Small intestine (tissue), 7 donors: Measurements from ENCODE around the gene NPB. TPM values are rescaled to one million over a fixed set of nuclear protein-coding genes. Genes with fewer than 3 reads are reported as not detected.

Source experiments
- DNase-seq, 2 donors: peaks; one replicate each; pipeline versions ENCODE4 v3.0.0 to v3.0.0-alpha.2; 2013
- FAIRE-seq: peaks from 2 replicates; lab custom pipeline; 2012; peaks lifted over from hg19 to GRCh38; lab: Jason Lieb, UNC
- H3K27ac ChIP-seq, 3 donors: one replicate each; pipeline ENCODE4 v1.5.1; 2013; ENCODE audit warnings: low read length in 2 of 3, mild to moderate bottlenecking in 2 of 3, control low read depth in 1 of 3, inconsistent platforms in 1 of 3, low read depth in 1 of 3, moderate library complexity in 1 of 3
- H3K27me3 ChIP-seq, 3 donors: one replicate each; pipeline ENCODE4 v1.6.1; 2013; ENCODE audit warnings: low read length in 3 of 3, inconsistent platforms in 1 of 3; ENCODE audit not compliant: control insufficient read depth in 3 of 3, insufficient read depth in 3 of 3
- H3K36me3 ChIP-seq, 3 donors: one replicate each; pipeline ENCODE4 v1.6.1; 2013; ENCODE audit warnings: low read length in 3 of 3, inconsistent platforms in 1 of 3, low read depth in 1 of 3, mild to moderate bottlenecking in 1 of 3, moderate library complexity in 1 of 3; ENCODE audit not compliant: control insufficient read depth in 3 of 3, insufficient read depth in 2 of 3
- H3K4me1 ChIP-seq, 3 donors: one replicate each; pipeline ENCODE4 v1.6.1; 2013; ENCODE audit warnings: low read length in 2 of 3, inconsistent platforms in 1 of 3, low read depth in 1 of 3, mild to moderate bottlenecking in 1 of 3, moderate library complexity in 1 of 3; ENCODE audit not compliant: control insufficient read depth in 3 of 3, insufficient read depth in 2 of 3
- H3K4me3 ChIP-seq, 3 donors: one replicate each; pipeline ENCODE4 v1.5.1; 2013; ENCODE audit warnings: low read length in 3 of 3, control low read depth in 1 of 3, inconsistent platforms in 1 of 3, low read depth in 1 of 3, mild to moderate bottlenecking in 1 of 3, moderate library complexity in 1 of 3
- H3K9me3 ChIP-seq, 2 donors: one replicate each; pipeline ENCODE4 v1.6.1; 2013; ENCODE audit warnings: low read depth in 1 of 2, low read length in 1 of 2; ENCODE audit not compliant: control insufficient read depth in 2 of 2, insufficient read depth in 1 of 2
- WGBS, 3 donors: extraction: QIAGEN DNeasy Blood & Tissue Kit; methylation state at CpG; one replicate each; pipeline ENCODE4 v1.1.7; 2013; 5-methylcytosine and 5-hydroxymethylcytosine counted together
- polyA plus RNA-seq, 4 donors: library from polyadenylated mRNA; stranded (reverse) in 3 of 4; unstranded in 1 of 4; fragments of 200-250 nt in 3 of 4; fragments of 120-200 nt in 1 of 4; gene quantifications; one replicate each; pipeline versions ENCODE4 v1.2.1 to v1.2.3, GENCODE V29; 2013
- donor health status: healthy with polysubstance abuse.
- donor health status: control.
- donor health status: control.
- donor health status: Bipolar disorder and iron deficiency.
- donor health status: healthy.

Gene NPB
- polyA plus RNA-seq, 4 donors, result 0.21 to 1.8 (median 0.59) TPM

DNA sequence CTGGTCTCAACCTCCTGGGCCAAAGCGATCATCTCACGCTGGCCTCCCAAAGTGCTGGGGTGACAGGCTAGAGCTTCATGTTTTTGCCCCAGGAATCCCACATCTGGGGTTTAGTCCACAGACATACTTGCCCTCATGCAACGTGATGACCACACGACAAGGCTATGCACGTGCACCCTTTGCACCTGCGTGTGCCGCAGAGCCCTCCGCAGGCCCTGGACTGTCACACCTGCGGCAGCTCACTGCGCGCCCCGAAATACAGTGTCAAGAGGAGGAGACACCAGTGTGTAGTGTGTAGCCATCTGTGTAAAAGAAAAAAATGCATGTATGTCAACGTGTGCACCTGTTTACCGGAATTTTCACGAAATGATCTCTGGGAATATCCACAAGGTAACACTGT is 48.5 kb downstream of the NPB start:
- H3K36me3 ChIP-seq, result peaks cover 0 to 4% (median 0%) of the 10 kb centered on the region in 3 donors
- no peaks in the 10 kb centered on the region for H3K9me3 ChIP-seq
- no peaks in the 10 kb centered on the region for H3K4me1 ChIP-seq
- no peak for FAIRE-seq
- H3K27ac ChIP-seq, result no peak overlapping the region
- DNase-seq, result no peak
- WGBS, 3 donors, result 85 to 86% (median 85%) methylated on average over 15 of the region's 15 CpGs
- no peak overlapping the region for H3K4me3 ChIP-seq
- H3K27me3 ChIP-seq, result no peaks in the 10 kb centered on the region

- no peaks in the 10 kb centered on the region for H3K9me3 ChIP-seq
- H3K4me3 ChIP-seq, result no peak overlapping the region
- H3K4me1 ChIP-seq, result no peaks in the 10 kb centered on the region
- H3K36me3 ChIP-seq, result peaks cover 0 to 4% (median 0%) of the 10 kb centered on the region in 3 donors
- peaks cover 0 to 2% (median 0%) of the 10 kb centered on the region in 3 donors for H3K27me3 ChIP-seq
- DNase-seq (no peak), FAIRE-seq (no peak)
- H3K27ac ChIP-seq, result no peak overlapping the region
- 53 to 58% (median 54%) methylated on average over 12 to 13 of the region's 13 CpGs for WGBS, 3 donors
Measured at GRCh38 chr17:81951785-81952684, 50.0 kb downstream of the NPB start.

Other genes starting within 250 kb of the NPB start
- 1 to 10 TPM in 3 of 4 donors, not detected in 1; 1.4 to 7.8 (median 2.8) TPM for gene PDE6G, start 245.7 kb upstream of the NPB start, polyA plus RNA-seq
- 10 to 100 TPM; 22.1 to 76.0 (median 65.2) TPM for gene OXLD1, start 235.6 kb upstream of the NPB start, polyA plus RNA-seq
- 10 to 100 TPM; 18.1 to 89.2 (median 21.7) TPM for gene CCDC137, start 235.5 kb upstream of the NPB start, polyA plus RNA-seq
- gene ARL16, start 218.4 kb upstream of the NPB start, polyA plus RNA-seq, result 10 to 100 TPM; 34.1 to 76.9 (median 51.4) TPM
- gene HGS, start 218.2 kb upstream of the NPB start, polyA plus RNA-seq, result 100 to 1,000 TPM in 2 of 4 donors, 10 to 100 TPM in 2; 78.8 to 284 (median 134) TPM
- 100 to 1,000 TPM in 3 of 4 donors, 10 to 100 TPM in 1; 46.3 to 258 (median 170) TPM for gene MRPL12, start 198.9 kb upstream of the NPB start, polyA plus RNA-seq
- 10 to 100 TPM; 40.3 to 79.1 (median 57.3) TPM for gene SLC25A10, start 190.0 kb upstream of the NPB start, polyA plus RNA-seq
- gene GCGR, start 98.1 kb upstream of the NPB start, polyA plus RNA-seq, result 1 to 10 TPM in 3 of 4 donors, under 1 TPM in 1; 0.27 to 2.2 (median 1.7) TPM
- 10 to 100 TPM; 19.5 to 87.6 (median 48.5) TPM for gene MCRIP1, start 68.9 kb upstream of the NPB start, polyA plus RNA-seq
- gene PPP1R27, start 67.2 kb upstream of the NPB start, polyA plus RNA-seq, result 1 to 10 TPM in 1 of 4 donors, under 1 TPM in 2, not detected in 1; 0.12 to 2.5 (median 0.49) TPM
- gene P4HB, start 41.7 kb upstream of the NPB start, polyA plus RNA-seq, result 1,000 to 10,000 TPM in 3 of 4 donors, 100 to 1,000 TPM in 1; 792 to 1,191 (median 1,005) TPM
- gene ARHGDIA, start 30.9 kb upstream of the NPB start, polyA plus RNA-seq, result 100 to 1,000 TPM; 190 to 411 (median 341) TPM
- 10 to 100 TPM; 22.8 to 86.7 (median 38.6) TPM for gene ALYREF, start 10.7 kb upstream of the NPB start, polyA plus RNA-seq
- 100 to 1,000 TPM in 3 of 4 donors, 10 to 100 TPM in 1; 75.8 to 240 (median 187) TPM for gene ANAPC11, start 10.5 kb upstream of the NPB start, polyA plus RNA-seq
- gene PCYT2, start 9.2 kb downstream of the NPB start, polyA plus RNA-seq, result 100 to 1,000 TPM in 3 of 4 donors, 10 to 100 TPM in 1; 32.6 to 303 (median 174) TPM
- 100 to 1,000 TPM in 1 of 4 donors, 10 to 100 TPM in 3; 25.9 to 129 (median 60.4) TPM for gene SIRT7, start 15.9 kb downstream of the NPB start, polyA plus RNA-seq
- gene MAFG, start 25.5 kb downstream of the NPB start, polyA plus RNA-seq, result 10 to 100 TPM in 2 of 4 donors, 1 to 10 TPM in 2; 7.6 to 17.1 (median 12.8) TPM
- gene PYCR1, start 35.1 kb downstream of the NPB start, polyA plus RNA-seq, result 10 to 100 TPM in 2 of 4 donors, 1 to 10 TPM in 2; 8.3 to 71.6 (median 14.4) TPM
- under 1 TPM in 2 of 4 donors, not detected in 2; 0.03 to 0.06 TPM for gene MYADML2, start 45.0 kb downstream of the NPB start, polyA plus RNA-seq
- 1 to 10 TPM in 2 of 4 donors, not detected in 2; 1.0 to 1.1 TPM for gene NOTUM, start 58.9 kb downstream of the NPB start, polyA plus RNA-seq
- 10 to 100 TPM; 23.5 to 96.7 (median 47.5) TPM for gene ASPSCR1, start 75.4 kb downstream of the NPB start, polyA plus RNA-seq
- 100 to 1,000 TPM in 3 of 4 donors, 10 to 100 TPM in 1; 43.4 to 241 (median 122) TPM for gene CENPX, start 120.6 kb downstream of the NPB start, polyA plus RNA-seq
- gene LRRC45, start 121.1 kb downstream of the NPB start, polyA plus RNA-seq, result 10 to 100 TPM; 10.8 to 26.7 (median 16.4) TPM
- gene RAC3, start 129.4 kb downstream of the NPB start, polyA plus RNA-seq, result 10 to 100 TPM in 1 of 4 donors, 1 to 10 TPM in 2, under 1 TPM in 1; 0.81 to 11.2 (median 4.4) TPM
- 100 to 1,000 TPM in 3 of 4 donors, 10 to 100 TPM in 1; 41.1 to 147 (median 112) TPM for gene DCXR, start 135.5 kb downstream of the NPB start, polyA plus RNA-seq
- 10 to 100 TPM; 35.4 to 43.8 (median 39.2) TPM for gene RFNG, start 149.6 kb downstream of the NPB start, polyA plus RNA-seq
- 100 to 1,000 TPM in 2 of 4 donors, 10 to 100 TPM in 2; 80.4 to 161 (median 120) TPM for gene GPS1, start 149.7 kb downstream of the NPB start, polyA plus RNA-seq
- gene DUS1L, start 163.6 kb downstream of the NPB start, polyA plus RNA-seq, result 100 to 1,000 TPM in 3 of 4 donors, 10 to 100 TPM in 1; 86.6 to 170 (median 127) TPM
- 100 to 1,000 TPM in 1 of 4 donors, 10 to 100 TPM in 3; 13.2 to 103 (median 21.7) TPM for gene FASN, start 196.0 kb downstream of the NPB start, polyA plus RNA-seq